Glomerular visceral epithelial cell (primary cell): ENCODE data around the gene CDC42SE1.

Experiments
- DNase-seq: peaks from one replicate; pipeline ENCODE4 v3.0.0-alpha.2; 2016; ENCODE audit errors: extremely low spot score

The CDC42SE1 gene

GRCh38 chr1:151054971-151055547 lies 4.4 kb downstream of the CDC42SE1 start:
- DNase-seq = no peak

- DNase-seq = no peak
Observed at GRCh38 chr1:151051356-151052009, 7.9 kb downstream of the CDC42SE1 start.

DNA sequence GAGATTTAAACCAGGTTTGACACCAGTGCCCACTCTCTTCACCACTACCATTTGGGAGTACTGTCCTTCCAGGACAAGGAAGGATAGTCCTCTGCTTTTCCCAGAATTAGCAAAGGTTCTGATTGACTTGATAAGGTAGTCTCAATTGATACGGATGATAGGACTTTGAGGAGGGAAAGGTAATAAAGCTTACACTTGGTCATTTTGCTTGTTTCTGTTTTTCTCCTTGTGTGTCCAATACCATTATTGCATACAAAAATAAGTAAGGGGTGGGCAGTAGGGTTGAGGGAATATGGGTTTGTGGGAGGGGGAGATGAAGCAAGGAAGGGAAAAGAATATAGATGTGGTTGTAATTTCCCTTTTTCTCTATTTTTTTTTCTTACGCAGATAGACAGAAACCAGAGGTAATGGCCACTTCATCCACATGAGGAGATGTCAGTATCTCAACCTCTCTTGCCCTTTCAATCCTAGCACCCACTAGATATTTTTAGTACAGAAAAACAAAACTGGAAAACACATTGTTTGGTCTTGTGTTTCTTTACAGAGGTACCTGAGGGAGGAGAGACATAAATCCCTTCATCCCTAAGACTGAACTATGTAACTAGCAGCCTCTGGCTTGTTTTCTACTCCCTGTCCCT lies 9.3 kb downstream of the CDC42SE1 start:
- no peak for DNase-seq

GRCh38 chr1:151049458-151049857 lies 10.0 kb downstream of the CDC42SE1 start:
- no peak for DNase-seq

- DNase-seq = no peak
Observed at GRCh38 chr1:151048645-151049032, 10.8 kb downstream of the CDC42SE1 start.

GRCh38 chr1:151047925-151048644 lies 11.3 kb downstream of the CDC42SE1 start:
- peak; percentile 58 for DNase-seq

DNA sequence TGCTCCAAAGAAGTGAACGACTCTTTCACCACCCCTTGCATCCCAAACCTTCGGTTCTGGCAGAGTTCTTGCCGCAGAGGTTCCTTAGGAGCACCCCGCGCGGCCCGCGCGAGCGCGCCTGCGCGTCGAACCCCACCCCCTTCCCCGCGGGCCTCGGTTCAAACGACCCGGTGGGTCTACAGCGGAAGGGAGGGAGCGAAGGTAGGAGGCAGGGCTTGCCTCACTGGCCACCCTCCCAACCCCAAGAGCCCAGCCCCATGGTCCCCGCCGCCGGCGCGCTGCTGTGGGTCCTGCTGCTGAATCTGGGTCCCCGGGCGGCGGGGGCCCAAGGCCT lies 11.9 kb downstream of the CDC42SE1 start, which contains the start of gene C1orf56:
Gene C1orf56, plus strand, starts transcription at position 161 of the 334 bp plus-strand sequence. Its CDS starts 97 bp downstream, at position 258.
- peak; percentile 63 for DNase-seq

DNA sequence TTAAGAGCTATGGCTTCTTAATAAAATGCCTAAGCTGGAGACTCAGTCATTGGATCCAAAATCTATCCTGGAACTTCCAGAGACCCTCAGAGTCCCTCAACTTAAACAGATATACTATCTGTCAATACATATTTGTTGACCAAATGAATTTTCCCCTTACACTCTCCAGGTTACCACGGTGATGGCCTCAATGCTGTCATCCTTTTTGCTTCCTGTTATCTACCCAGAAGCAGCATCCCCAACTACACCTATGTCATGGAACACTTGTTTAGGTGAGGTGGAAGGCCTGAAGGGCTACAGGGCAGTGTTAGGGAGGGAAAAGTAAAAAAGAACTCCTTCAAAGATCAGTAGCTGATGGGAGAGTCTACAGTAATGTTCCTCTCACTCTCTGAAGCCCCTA lies 16.3 kb downstream of the CDC42SE1 start:
- no peak for DNase-seq

- no peak for DNase-seq
Observed at GRCh38 chr1:151039521-151039920, 19.9 kb downstream of the CDC42SE1 start.

DNA sequence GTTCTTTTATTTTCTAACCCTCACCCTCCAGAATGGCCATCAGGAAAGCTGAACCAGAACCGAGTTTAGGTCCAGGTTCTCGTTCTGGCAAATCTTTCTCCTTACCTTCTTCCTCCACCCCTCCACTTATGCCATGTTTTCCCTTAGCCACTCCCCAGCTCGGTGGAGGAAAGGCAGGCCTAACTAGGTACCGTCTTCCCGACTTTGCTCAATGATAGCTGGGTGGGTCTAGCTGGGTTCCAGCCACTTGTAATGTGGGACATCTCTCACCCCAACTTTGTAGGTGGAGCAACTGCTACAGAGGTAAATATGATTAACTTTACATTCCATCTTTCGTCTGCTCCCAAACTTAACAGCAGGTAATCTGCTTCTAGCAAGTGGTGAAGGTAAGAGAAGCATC lies 22.4 kb downstream of the CDC42SE1 start:
- DNase-seq = no peak

DNA sequence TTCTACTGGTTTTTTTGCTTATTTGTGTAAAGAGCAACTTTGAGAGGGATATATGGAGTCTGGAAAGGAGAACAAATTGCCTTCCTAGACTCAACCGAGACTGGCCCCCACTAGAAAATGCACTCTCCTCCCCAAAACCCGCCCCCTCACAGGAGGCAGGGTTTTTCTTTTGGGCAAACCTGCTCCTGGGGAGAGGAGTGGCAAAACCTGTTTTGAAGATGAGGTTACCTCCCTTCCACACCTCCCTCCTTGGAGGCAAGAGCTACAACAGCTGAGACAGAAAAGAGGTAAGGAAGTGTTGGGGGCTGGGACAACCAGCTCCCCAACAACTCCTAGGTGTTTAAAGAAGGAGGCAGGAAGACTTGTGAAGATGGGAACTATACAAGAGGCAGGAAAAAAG lies 23.1 kb downstream of the CDC42SE1 start, which contains the start of gene BNIPL:
Gene BNIPL, plus strand, starts transcription at position 231 of the 400 bp plus-strand sequence. Its CDS starts 140 bp downstream, at position 371.
- no peak for DNase-seq

DNA sequence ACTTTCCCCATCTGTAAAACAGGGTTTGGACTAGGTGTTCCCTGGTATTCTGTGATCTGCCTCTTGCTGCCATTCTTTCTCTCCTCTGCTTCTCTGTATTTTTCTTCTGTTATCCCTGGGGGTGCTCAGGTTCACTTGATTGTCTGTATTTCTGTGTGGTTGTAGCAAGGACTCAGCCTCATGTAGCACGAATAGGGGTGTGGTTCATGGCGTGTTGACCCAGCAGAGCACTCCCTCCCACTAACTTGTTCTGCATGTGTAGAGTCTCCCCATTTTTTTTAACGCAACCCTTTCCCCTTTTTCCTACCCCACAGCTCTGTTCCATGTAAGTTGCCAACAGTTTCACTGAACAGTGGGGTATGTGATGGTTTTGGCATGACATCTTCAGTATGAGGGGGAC lies 24.3 kb downstream of the CDC42SE1 start:
- DNase-seq = no peak

DNA sequence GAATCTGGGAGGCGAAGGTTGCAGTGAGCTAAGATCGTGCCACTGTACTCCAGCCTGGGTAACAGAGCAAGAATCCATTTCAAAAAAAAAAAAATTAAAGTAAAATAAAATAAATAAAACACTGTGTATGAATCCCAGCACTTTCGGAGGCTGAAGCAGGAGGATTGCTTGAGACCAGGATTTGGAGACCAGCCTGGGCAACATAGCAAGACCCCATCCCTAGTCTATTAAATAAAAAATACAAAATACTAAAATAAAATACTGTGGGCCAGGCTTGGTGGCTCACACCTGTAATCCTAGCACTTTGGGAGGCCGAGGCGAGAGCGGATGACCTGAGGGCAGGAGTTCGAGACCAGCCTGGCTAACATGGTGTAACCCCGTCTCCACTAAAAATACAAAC lies 27.3 kb downstream of the CDC42SE1 start:
- no peak for DNase-seq

GRCh38 chr1:151026460-151026859 lies 33.0 kb downstream of the CDC42SE1 start:
- no peak for DNase-seq

GRCh38 chr1:151024540-151025146 lies 34.8 kb downstream of the CDC42SE1 start:
- DNase-seq = peak; percentile 69

DNA sequence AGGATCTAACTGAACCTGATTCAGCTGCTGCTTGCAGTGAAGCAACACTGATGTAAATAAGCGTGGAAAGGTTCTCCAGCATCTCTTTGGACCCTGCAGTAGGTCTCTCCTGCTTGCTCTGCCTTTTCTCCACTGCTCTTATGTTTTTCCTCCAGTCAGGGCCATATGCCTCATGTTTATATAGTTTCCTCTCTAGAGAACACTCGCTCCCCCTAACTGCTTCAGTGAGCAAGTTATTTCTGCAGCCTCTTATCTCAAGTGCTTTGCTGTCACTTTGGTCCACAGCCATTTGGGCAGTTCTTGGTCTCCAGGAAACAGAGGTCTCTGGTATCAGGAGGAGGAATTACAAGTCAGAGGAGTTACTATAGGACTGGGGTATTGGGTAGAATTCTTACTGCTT lies 45.9 kb downstream of the CDC42SE1 start:
- peak; percentile 36 for DNase-seq

DNA sequence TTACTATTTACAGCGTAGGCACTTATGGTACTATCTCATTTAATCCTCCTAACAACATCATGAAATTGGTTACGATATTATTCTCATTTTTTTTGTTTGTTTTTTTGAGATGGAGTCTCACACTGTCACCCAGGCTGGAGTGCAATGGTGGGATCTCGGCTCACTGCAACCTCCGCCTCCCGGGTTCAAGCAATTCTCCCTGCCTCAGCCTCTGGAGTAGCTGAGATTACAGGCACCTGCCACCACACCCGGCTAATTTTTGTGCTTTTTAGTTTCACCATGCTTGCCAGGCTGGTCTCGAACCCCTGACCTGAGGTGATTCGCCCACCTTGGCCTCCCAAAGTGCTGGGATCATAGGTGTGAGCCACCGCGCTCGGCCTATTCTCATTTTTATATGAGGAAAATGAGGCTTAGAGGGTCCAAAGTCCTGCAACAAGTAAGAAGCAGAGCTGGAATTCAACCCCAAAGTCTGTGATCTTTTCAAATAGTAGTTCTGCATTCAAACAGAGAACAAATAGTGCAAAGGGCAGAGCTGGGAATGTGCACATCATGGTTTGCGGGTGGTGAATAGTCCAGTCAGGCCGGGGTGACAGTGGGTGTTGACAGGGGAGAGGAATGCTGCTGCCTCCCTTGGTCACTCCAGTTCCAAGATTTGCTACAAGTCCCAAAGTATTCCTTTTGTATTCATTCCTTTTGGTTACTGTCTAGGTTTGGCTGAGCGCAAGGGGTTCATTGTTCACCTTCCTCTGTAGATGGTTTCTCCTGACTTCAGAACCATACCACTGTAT lies 46.5 kb downstream of the CDC42SE1 start:
- no peak for DNase-seq

DNA sequence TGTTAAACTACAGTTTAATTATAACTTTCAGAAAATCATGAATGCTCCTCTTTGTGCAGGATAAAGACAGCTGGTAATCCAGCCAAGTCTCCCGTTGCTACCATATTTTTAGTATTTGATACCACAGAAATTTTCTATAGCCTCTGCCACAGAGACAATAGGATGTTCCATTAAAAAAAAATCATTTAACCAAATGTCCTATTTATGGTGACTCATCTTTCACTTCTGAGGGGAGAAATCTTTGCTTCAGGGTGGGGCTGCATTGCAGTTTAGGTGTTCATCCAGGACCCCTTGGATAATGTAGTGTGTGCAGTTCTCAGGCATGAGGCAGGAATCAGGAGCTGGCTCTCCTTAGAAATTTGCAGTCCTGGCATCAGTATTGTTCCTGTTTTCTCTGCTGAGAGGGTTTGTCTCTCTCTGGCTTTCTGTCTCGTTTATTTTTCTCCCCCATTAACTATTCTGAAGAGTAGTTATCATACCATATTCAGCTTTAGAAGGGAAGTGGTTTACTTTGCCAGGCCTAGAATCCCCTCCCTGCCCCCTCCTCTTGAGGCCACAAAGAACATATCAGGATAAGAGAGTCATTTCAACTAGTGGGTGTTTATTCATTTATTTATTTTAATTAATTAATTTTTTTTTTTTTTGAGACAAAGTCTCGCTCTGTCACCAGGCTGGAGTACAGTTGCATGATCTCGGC lies 48.1 kb downstream of the CDC42SE1 start:
- no peak for DNase-seq

DNA sequence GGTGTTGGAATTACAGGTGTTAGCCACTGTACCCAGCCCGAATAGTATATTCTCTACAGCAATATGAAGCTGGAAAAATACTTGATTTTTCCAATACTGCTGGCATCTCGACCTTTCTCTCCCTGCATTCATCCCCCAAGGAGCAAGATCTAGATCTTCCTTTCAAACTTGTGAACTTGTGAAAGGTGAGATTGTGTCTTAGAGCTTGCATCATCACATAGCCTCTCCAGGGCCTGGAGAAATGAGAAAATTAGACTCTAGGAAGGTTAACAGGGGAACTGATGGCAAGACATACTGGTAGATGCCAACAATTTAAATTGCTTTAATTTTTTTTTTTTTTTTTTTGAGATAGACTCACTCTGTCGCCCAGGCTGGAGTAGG lies 49.1 kb downstream of the CDC42SE1 start:
- DNase-seq = no peak

DNA sequence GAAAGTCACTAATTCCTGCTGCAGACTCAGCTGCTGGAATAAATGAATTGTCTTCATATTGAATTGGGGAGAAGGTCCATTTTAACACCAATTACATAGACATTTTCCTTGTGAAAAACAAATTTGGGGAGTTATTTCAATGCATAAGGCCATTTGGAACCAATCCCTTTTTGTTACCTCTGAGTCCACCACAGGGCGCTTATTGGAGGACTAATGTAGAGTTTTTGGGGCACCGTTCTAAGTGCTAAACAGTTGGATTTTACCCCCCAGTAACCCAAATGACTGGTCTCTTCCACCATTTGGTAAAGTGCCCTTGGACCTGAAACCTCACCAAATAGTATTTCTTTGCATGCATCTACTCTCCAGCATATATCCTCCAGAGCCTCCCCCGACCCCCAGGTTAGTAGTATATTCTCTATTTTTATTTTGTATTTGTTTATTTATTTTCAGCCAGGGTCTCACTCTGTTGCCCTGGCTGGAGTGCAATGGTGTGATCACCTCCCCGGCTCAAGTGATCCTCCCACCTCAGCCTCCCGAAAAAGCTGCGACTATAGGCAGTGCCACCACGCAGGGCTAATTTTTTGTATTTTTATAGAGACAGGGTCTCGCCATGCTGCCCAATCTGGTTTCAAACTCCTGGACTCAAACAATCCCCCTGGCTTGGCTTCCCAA lies 49.6 kb downstream of the CDC42SE1 start:
- no peak for DNase-seq
